Measurements from ENCODE around the gene KCNH5. TPM values are rescaled to one million over a fixed set of nuclear protein-coding genes. Genes with fewer than 3 reads are reported as not detected.

KCNH5 gene
- total RNA-seq, 1 donor from 2014 or later: under 0.01 TPM

DNA sequence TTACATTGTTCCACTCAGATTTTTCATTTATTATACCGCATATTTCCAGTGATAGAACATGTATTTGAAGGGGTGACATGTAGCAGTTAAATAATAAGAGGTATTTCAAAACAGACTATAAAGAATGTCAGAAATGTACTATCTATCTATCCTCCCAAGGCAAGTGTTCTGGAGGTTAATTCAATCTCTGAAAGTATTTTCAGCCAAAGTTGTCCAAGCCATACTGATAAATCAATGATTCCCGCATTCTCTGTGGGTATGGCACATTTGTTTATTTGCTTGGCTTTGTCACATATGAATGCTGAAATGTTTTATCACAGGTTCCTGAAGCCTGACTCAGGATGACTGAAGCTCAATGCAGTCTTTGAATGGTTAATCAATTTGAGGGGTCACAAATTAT lies 35.8 kb downstream of the KCNH5 start:
- Histone ChIP-seq H3K36me3 (ENCODE audit: control insufficient read depth in 3 of 3, insufficient read depth in 3 of 3, low read length in 3 of 3) (no peaks in the 10 kb centered on the region), H3K4me3 (ENCODE audit: low read length in 3 of 3) (no peak overlapping the region), H3K27ac (ENCODE audit: low read depth, low read length) (no peak overlapping the region), H3K9me3 (ENCODE audit: control insufficient read depth in 3 of 3, low read length in 3 of 3) (no peaks in the 10 kb centered on the region), H3K4me1 (ENCODE audit: control insufficient read depth in 3 of 3, insufficient read depth in 3 of 3, low read length in 3 of 3) (no peaks in the 10 kb centered on the region), H3K27me3 (ENCODE audit: control insufficient read depth in 3 of 3, insufficient read depth in 3 of 3, low read length in 3 of 3) (no peaks in the 10 kb centered on the region), H3K9ac (ENCODE audit: low read depth in 1 of 3, low read length in 3 of 3) (no peak overlapping the region)

DNA sequence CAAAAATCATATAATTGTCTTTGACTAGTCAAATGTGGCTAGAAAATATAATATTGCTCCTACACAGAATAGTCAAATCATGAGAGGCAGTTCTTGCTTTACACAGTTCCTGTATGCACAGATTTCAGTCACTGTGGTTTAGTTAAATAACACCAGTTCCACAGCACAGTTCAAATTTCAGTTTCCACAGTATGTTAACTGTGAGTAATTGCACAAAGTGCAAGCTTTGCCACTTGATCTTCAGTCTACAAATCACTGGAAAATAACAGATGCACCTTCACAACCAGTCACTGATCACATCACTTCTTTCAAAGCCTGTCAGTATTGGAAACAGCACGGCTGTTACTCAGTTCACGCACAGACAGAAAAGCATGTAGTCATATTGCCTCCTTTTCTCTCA lies 38.7 kb downstream of the KCNH5 start:
- no peaks in the 10 kb centered on the region for H3K36me3 ChIP-seq (ENCODE audit: control insufficient read depth in 3 of 3, insufficient read depth in 3 of 3, low read length in 3 of 3)
- H3K27me3 ChIP-seq (ENCODE audit: control insufficient read depth in 3 of 3, insufficient read depth in 3 of 3, low read length in 3 of 3): no peaks in the 10 kb centered on the region
- H3K27ac ChIP-seq (ENCODE audit: low read depth, low read length): no peak overlapping the region
- no peak overlapping the region for H3K4me3 ChIP-seq (ENCODE audit: low read length in 3 of 3)
- no peaks in the 10 kb centered on the region for H3K9me3 ChIP-seq (ENCODE audit: control insufficient read depth in 3 of 3, low read length in 3 of 3)
- H3K4me1 ChIP-seq (ENCODE audit: control insufficient read depth in 3 of 3, insufficient read depth in 3 of 3, low read length in 3 of 3): no peaks in the 10 kb centered on the region
- no peak overlapping the region for H3K9ac ChIP-seq (ENCODE audit: low read depth in 1 of 3, low read length in 3 of 3)

- Histone ChIP-seq H3K4me1 (ENCODE audit: control insufficient read depth in 3 of 3, insufficient read depth in 3 of 3, low read length in 3 of 3) (no peaks in the 10 kb centered on the region), H3K9me3 (ENCODE audit: control insufficient read depth in 3 of 3, low read length in 3 of 3) (no peaks in the 10 kb centered on the region), H3K4me3 (ENCODE audit: low read length in 3 of 3) (no peak overlapping the region), H3K27me3 (ENCODE audit: control insufficient read depth in 3 of 3, insufficient read depth in 3 of 3, low read length in 3 of 3) (no peaks in the 10 kb centered on the region), H3K9ac (ENCODE audit: low read depth in 1 of 3, low read length in 3 of 3) (no peak overlapping the region), H3K36me3 (ENCODE audit: control insufficient read depth in 3 of 3, insufficient read depth in 3 of 3, low read length in 3 of 3) (no peaks in the 10 kb centered on the region), H3K27ac (ENCODE audit: low read depth, low read length) (no peak overlapping the region)
Observed at GRCh38 chr14:62994096-62994495, 51.2 kb downstream of the KCNH5 start.

- H3K9me3 ChIP-seq (ENCODE audit: control insufficient read depth in 3 of 3, low read length in 3 of 3): no peaks in the 10 kb centered on the region
- no peaks in the 10 kb centered on the region for H3K4me1 ChIP-seq (ENCODE audit: control insufficient read depth in 3 of 3, insufficient read depth in 3 of 3, low read length in 3 of 3)
- H3K9ac ChIP-seq (ENCODE audit: low read depth in 1 of 3, low read length in 3 of 3): no peak overlapping the region
- H3K27ac ChIP-seq (ENCODE audit: low read depth, low read length): no peak overlapping the region
- H3K4me3 ChIP-seq (ENCODE audit: low read length in 3 of 3): no peak overlapping the region
- no peaks in the 10 kb centered on the region for H3K27me3 ChIP-seq (ENCODE audit: control insufficient read depth in 3 of 3, insufficient read depth in 3 of 3, low read length in 3 of 3)
- no peaks in the 10 kb centered on the region for H3K36me3 ChIP-seq (ENCODE audit: control insufficient read depth in 3 of 3, insufficient read depth in 3 of 3, low read length in 3 of 3)
Observed at GRCh38 chr14:62988967-62989366, 56.3 kb downstream of the KCNH5 start.

DNA sequence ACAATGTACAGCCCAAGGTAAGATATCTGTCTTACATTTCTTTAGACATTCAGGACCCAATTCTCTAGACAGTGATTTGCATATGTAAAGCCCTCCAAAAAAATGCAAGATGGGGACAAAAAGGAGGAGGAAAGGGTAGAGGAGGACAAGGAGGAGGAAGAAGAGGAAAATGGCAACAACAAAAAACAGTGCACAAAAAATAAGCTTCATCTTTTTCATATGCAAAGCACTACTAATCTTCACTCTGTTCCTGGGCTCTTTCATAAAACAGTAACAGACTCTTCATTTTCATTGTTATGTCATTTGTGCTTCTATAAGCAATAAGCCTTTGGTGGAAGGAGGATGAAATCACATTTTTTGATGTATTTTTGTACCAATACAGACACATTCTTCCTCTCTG lies 61.4 kb downstream of the KCNH5 start:
- no peaks in the 10 kb centered on the region for H3K27me3 ChIP-seq (ENCODE audit: control insufficient read depth in 3 of 3, insufficient read depth in 3 of 3, low read length in 3 of 3)
- no peak overlapping the region for H3K9ac ChIP-seq (ENCODE audit: low read depth in 1 of 3, low read length in 3 of 3)
- no peaks in the 10 kb centered on the region for H3K9me3 ChIP-seq (ENCODE audit: control insufficient read depth in 3 of 3, low read length in 3 of 3)

GRCh38 chr14:62980693-62981092 lies 64.6 kb downstream of the KCNH5 start:
- Histone ChIP-seq H3K36me3 (ENCODE audit: control insufficient read depth in 3 of 3, insufficient read depth in 3 of 3, low read length in 3 of 3) (no peaks in the 10 kb centered on the region), H3K27me3 (ENCODE audit: control insufficient read depth in 3 of 3, insufficient read depth in 3 of 3, low read length in 3 of 3) (no peaks in the 10 kb centered on the region), H3K9ac (ENCODE audit: low read depth in 1 of 3, low read length in 3 of 3) (no peak overlapping the region), H3K4me3 (ENCODE audit: low read length in 3 of 3) (no peak overlapping the region), H3K9me3 (ENCODE audit: control insufficient read depth in 3 of 3, low read length in 3 of 3) (no peaks in the 10 kb centered on the region), H3K4me1 (ENCODE audit: control insufficient read depth in 3 of 3, insufficient read depth in 3 of 3, low read length in 3 of 3) (no peaks in the 10 kb centered on the region), H3K27ac (ENCODE audit: low read depth, low read length) (no peak overlapping the region)

More for the DNA sequence above, 61.4 kb downstream of the KCNH5 start:
- Histone ChIP-seq H3K4me3 (ENCODE audit: low read length in 3 of 3) (no peak overlapping the region), H3K4me1 (ENCODE audit: control insufficient read depth in 3 of 3, insufficient read depth in 3 of 3, low read length in 3 of 3) (no peaks in the 10 kb centered on the region), H3K36me3 (ENCODE audit: control insufficient read depth in 3 of 3, insufficient read depth in 3 of 3, low read length in 3 of 3) (no peaks in the 10 kb centered on the region), H3K27ac (ENCODE audit: low read depth, low read length) (no peak overlapping the region)

DNA sequence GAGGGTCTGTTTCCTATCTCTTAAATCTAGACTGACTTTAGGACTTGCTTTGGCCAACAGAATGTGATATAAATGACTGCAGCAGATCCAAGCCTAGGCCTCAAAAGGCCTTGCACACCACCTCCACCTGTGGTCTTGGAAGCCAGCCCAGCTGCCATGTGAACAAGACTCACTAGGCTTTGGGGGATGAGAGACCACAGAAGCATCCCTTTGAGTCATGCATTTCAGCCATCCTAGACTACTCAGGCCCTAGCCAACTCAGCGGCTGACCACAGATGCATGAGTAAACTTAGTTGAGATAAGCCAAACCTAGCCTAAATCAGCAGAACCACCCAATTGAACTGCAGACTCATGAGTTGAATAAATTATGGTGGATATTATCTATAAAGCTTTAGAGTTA lies 87.7 kb downstream of the KCNH5 start:
- no peak overlapping the region for H3K9ac ChIP-seq (ENCODE audit: low read depth in 1 of 3, low read length in 3 of 3)
- no peaks in the 10 kb centered on the region for H3K9me3 ChIP-seq (ENCODE audit: control insufficient read depth in 3 of 3, low read length in 3 of 3)
- no peak overlapping the region for H3K4me3 ChIP-seq (ENCODE audit: low read length in 3 of 3)
- H3K36me3 ChIP-seq (ENCODE audit: control insufficient read depth in 3 of 3, insufficient read depth in 3 of 3, low read length in 3 of 3): no peaks in the 10 kb centered on the region
- H3K4me1 ChIP-seq (ENCODE audit: control insufficient read depth in 3 of 3, insufficient read depth in 3 of 3, low read length in 3 of 3): no peaks in the 10 kb centered on the region
- H3K27ac ChIP-seq (ENCODE audit: low read depth, low read length): no peak overlapping the region
- no peaks in the 10 kb centered on the region for H3K27me3 ChIP-seq (ENCODE audit: control insufficient read depth in 3 of 3, insufficient read depth in 3 of 3, low read length in 3 of 3)

- Histone ChIP-seq H3K9ac (ENCODE audit: low read depth in 1 of 3, low read length in 3 of 3) (no peak overlapping the region), H3K36me3 (ENCODE audit: control insufficient read depth in 3 of 3, insufficient read depth in 3 of 3, low read length in 3 of 3) (no peaks in the 10 kb centered on the region)
Observed at GRCh38 chr14:62956413-62956812, 88.8 kb downstream of the KCNH5 start.

DNA sequence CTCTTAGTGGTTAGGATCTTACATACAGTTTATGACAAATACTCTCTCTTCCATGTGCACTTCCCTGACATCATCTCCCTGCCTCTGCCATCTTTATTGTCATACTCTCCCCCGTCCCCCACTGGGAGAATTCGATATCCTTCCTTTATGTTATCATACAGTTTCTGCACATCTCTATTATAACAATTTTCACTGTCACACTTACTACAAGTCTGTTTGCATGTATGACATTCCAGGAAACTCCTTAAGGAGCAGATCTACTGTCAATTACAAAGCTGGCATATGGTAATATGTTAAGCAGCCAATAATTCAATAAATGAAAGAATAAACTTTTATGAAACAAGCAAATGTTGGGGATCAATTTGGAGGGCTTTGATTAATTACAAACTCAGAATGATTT lies 91.1 kb downstream of the KCNH5 start:
- no peak overlapping the region for H3K4me3 ChIP-seq (ENCODE audit: low read length in 3 of 3)
- no peak overlapping the region for H3K9ac ChIP-seq (ENCODE audit: low read depth in 1 of 3, low read length in 3 of 3)
- H3K27me3 ChIP-seq (ENCODE audit: control insufficient read depth in 3 of 3, insufficient read depth in 3 of 3, low read length in 3 of 3): no peaks in the 10 kb centered on the region
- H3K9me3 ChIP-seq (ENCODE audit: control insufficient read depth in 3 of 3, low read length in 3 of 3): no peaks in the 10 kb centered on the region
- no peaks in the 10 kb centered on the region for H3K36me3 ChIP-seq (ENCODE audit: control insufficient read depth in 3 of 3, insufficient read depth in 3 of 3, low read length in 3 of 3)
- no peaks in the 10 kb centered on the region for H3K4me1 ChIP-seq (ENCODE audit: control insufficient read depth in 3 of 3, insufficient read depth in 3 of 3, low read length in 3 of 3)
- no peak overlapping the region for H3K27ac ChIP-seq (ENCODE audit: low read depth, low read length)

More at GRCh38 chr14:62956413-62956812, 88.8 kb downstream of the KCNH5 start:
- H3K9me3 ChIP-seq (ENCODE audit: control insufficient read depth in 3 of 3, low read length in 3 of 3): no peaks in the 10 kb centered on the region
- H3K27ac ChIP-seq (ENCODE audit: low read depth, low read length): no peak overlapping the region
- H3K27me3 ChIP-seq (ENCODE audit: control insufficient read depth in 3 of 3, insufficient read depth in 3 of 3, low read length in 3 of 3): no peaks in the 10 kb centered on the region
- no peak overlapping the region for H3K4me3 ChIP-seq (ENCODE audit: low read length in 3 of 3)
- no peaks in the 10 kb centered on the region for H3K4me1 ChIP-seq (ENCODE audit: control insufficient read depth in 3 of 3, insufficient read depth in 3 of 3, low read length in 3 of 3)

DNA sequence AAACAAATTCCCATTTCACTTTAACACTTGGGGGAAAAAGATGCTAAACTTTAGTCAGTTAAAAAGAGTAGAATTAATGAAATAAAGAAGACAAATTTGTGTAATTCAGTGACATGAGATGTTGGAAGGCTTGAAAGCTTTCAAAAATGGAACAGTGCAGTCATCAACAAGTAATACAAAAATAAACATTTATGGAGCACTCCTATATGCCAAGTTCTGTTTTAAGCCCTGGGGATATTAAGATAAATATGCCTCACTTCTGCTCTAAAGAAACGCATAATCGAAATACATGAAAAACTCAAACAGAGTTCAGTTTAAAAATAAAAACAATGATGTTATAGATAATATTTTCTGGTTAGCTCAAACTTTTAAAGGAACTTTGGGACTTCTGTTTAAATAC lies 93.0 kb downstream of the KCNH5 start:
- Histone ChIP-seq H3K36me3 (ENCODE audit: control insufficient read depth in 3 of 3, insufficient read depth in 3 of 3, low read length in 3 of 3) (no peaks in the 10 kb centered on the region), H3K27ac (ENCODE audit: low read depth, low read length) (no peak overlapping the region), H3K4me3 (ENCODE audit: low read length in 3 of 3) (no peak overlapping the region), H3K4me1 (ENCODE audit: control insufficient read depth in 3 of 3, insufficient read depth in 3 of 3, low read length in 3 of 3) (no peaks in the 10 kb centered on the region), H3K9ac (ENCODE audit: low read depth in 1 of 3, low read length in 3 of 3) (no peak overlapping the region), H3K9me3 (ENCODE audit: control insufficient read depth in 3 of 3, low read length in 3 of 3) (no peaks in the 10 kb centered on the region), H3K27me3 (ENCODE audit: control insufficient read depth in 3 of 3, insufficient read depth in 3 of 3, low read length in 3 of 3) (no peaks in the 10 kb centered on the region)

DNA sequence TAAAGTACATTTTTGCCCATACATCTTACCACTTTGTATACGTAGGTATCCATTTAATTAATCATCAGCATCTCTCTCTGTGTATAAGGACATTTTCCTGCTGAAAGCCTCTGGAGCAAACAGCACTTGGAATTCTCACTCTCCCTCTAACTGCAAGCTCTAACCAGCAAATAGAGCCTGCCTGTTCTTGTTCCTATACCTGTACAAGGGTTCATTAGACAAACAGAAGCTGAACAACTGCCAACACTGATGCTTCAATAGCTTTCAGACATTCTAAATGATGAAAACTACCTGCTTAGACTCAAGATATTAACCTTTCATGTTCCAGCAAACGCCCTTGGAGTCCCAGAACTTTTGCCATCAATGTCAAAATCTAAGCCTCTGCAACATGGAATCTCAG lies 98.0 kb downstream of the KCNH5 start:
- H3K4me1 ChIP-seq (ENCODE audit: control insufficient read depth in 3 of 3, insufficient read depth in 3 of 3, low read length in 3 of 3): no peaks in the 10 kb centered on the region
- H3K4me3 ChIP-seq (ENCODE audit: low read length in 3 of 3): no peak overlapping the region
- no peak overlapping the region for H3K9ac ChIP-seq (ENCODE audit: low read depth in 1 of 3, low read length in 3 of 3)
- H3K27ac ChIP-seq (ENCODE audit: low read depth, low read length): no peak overlapping the region
- no peaks in the 10 kb centered on the region for H3K36me3 ChIP-seq (ENCODE audit: control insufficient read depth in 3 of 3, insufficient read depth in 3 of 3, low read length in 3 of 3)
- H3K9me3 ChIP-seq (ENCODE audit: control insufficient read depth in 3 of 3, low read length in 3 of 3): no peaks in the 10 kb centered on the region
- H3K27me3 ChIP-seq (ENCODE audit: control insufficient read depth in 3 of 3, insufficient read depth in 3 of 3, low read length in 3 of 3): no peaks in the 10 kb centered on the region
